OCI-LY7 (cell line): ENCODE measurements around the gene FCRL2. TPM values are rescaled to one million over a fixed set of nuclear protein-coding genes. Genes with fewer than 3 reads are reported as not detected.

Experiments
- BruUV-seq: library from RNA; stranded (reverse); fragments of 400-500 nt; replicated peaks from 2 replicates; lab custom pipeline; 2021; lab: Mats Ljungman, UMichigan
- CTCF ChIA-PET: fragments of 300-600 bp; sonication (Branson Sonifier 250); formaldehyde crosslinking; loops from one replicate; lab custom pipeline; 2022; ENCODE audit warnings: antibody characterized with exemption; ENCODE audit not compliant: unreplicated experiment; lab: Charles Lee
- POLR2A ChIA-PET: fragments of 300-600 bp; sonication (Branson Sonifier 250); formaldehyde crosslinking; loops from one replicate; lab custom pipeline; 2022; ENCODE audit warnings: antibody characterized with exemption; lab: Charles Lee
- DNase-seq: peaks from one replicate; pipeline ENCODE4 v3.0.0-alpha.2; 2015; ENCODE audit warnings: low spot score
- H2AFZ ChIP-seq: fragments of 200-600 bp; sonication (generic), shearing (Covaris generic); 2 replicates; pipeline ENCODE4 v1.6.1; 2014; ENCODE audit warnings: mild to moderate bottlenecking, antibody characterized with exemption, low read length, moderate library complexity
- H3K27ac ChIP-seq: fragments of 200-600 bp; sonication (generic); 2 replicates; pipeline ENCODE4 v1.5.1; 2014; ENCODE audit warnings: mixed run types, low read depth, mild to moderate bottlenecking, moderate library complexity, low read length, inconsistent platforms; ENCODE audit not compliant: poor library complexity, severe bottlenecking
- H3K36me3 ChIP-seq: fragments of 200-600 bp; sonication (generic); 2 replicates; pipeline ENCODE4 v1.6.1; 2014; ENCODE audit warnings: mild to moderate bottlenecking, antibody characterized with exemption, low read length, moderate library complexity, mixed read lengths; ENCODE audit not compliant: insufficient read depth
- H3K4me1 ChIP-seq: fragments of 200-600 bp; sonication (generic); 2 replicates; pipeline ENCODE4 v1.5.1; 2014; ENCODE audit warnings: mild to moderate bottlenecking, low read length; ENCODE audit not compliant: insufficient read depth, poor library complexity, severe bottlenecking
- H3K4me2 ChIP-seq: fragments of 200-600 bp; sonication (generic); 2 replicates; pipeline ENCODE4 v1.6.1; 2014; ENCODE audit warnings: mild to moderate bottlenecking, low read length
- H3K4me3 ChIP-seq: fragments of 200-600 bp; sonication (generic); 2 replicates; pipeline ENCODE4 v1.5.1; 2014; ENCODE audit warnings: mild to moderate bottlenecking, low read depth, low read length; ENCODE audit not compliant: poor library complexity, severe bottlenecking
- H3K79me2 ChIP-seq: fragments of 200-600 bp; sonication (generic); 2 replicates; pipeline ENCODE4 v1.6.1; 2016; ENCODE audit warnings: low read depth, mild to moderate bottlenecking, low read length, moderate library complexity, mixed read lengths; ENCODE audit not compliant: insufficient read depth
- H3K9me2 ChIP-seq: fragments of 200-600 bp; sonication (generic); 2 replicates; pipeline ENCODE4 v1.6.1; 2016; ENCODE audit warnings: mild to moderate bottlenecking, low read length, mixed read lengths; ENCODE audit not compliant: insufficient read depth
- H3K9me3 ChIP-seq: fragments of 200-600 bp; sonication (generic); 2 replicates; pipeline ENCODE4 v1.6.1; 2014; ENCODE audit warnings: mild to moderate bottlenecking, mixed run types, low read length, mixed read lengths
- H4K20me1 ChIP-seq: fragments of 200-600 bp; sonication (generic); 2 replicates; pipeline ENCODE4 v1.6.1; 2014; ENCODE audit warnings: mild to moderate bottlenecking, antibody characterized with exemption, low read length, moderate library complexity, mixed read lengths; ENCODE audit not compliant: insufficient read depth
- EZH2phosphoT487 ChIP-seq: fragments of 200-600 bp; sonication (generic); IDR thresholded peaks from 2 replicates; pipeline ENCODE4 v1.6.1; 2018; ENCODE audit warnings: low read depth, borderline replicate concordance, mild to moderate bottlenecking, mixed run types, antibody characterized with exemption, low read length, moderate library complexity, mixed read lengths
- intact Hi-C: fragments of 100-400 bp; cut with micrococcal nuclease; formaldehyde crosslinking; loops from one replicate; pipeline ENCODE4 v1.10.0; 2022; ENCODE audit not compliant: unreplicated experiment
- total RNA-seq, 2 experiments: library from RNA; depleted of rRNA in 1 of 2; stranded (reverse); fragments of >200 nt in 1 of 2; shearing (Covaris generic) in 1 of 2; gene quantifications; 2 replicates each; pipeline ENCODE4 v1.2.3, GENCODE V29; 2014 to 2022
- TF ChIP-seq, protein P1 (sequence below): fragments of 200-600 bp; sonication (generic); conservative IDR thresholded peaks from 2 replicates; pipeline ENCODE4 v1.5.1; 2014; ENCODE audit warnings: mild to moderate bottlenecking, antibody characterized with exemption, low read length, moderate library complexity, mixed read lengths

The FCRL2 gene
- total RNA-seq, 2 experiments from 2014 or later = 6.6 to 11.5 TPM

DNA sequence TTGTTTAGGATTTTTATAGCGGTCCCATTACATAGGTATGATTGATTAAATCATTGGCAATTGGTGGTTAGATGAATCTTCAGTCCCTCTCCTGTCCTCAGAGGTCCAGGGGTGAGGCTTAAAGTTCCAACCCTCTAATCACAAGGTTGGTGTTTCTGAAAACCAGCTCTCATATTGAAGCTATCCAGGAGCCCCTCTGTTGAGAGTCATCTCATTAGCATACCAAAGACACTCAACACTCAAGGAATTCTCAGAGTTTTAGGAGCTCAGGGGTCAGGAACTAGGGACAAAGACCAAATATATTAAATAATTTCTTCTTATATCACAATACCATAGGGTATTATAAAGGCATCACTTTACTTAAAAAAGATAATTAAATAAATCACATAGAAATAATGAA lies 23.3 kb downstream of the FCRL2 start:
- Histone ChIP-seq H3K27ac (no peak overlapping the region), H3K4me3 (no peak overlapping the region), H3K4me2 (no peak overlapping the region), H3K4me1 (peaks cover 8% of the 10 kb centered on the region), H3K9me2 (no peaks in the 10 kb centered on the region), H3K9me3 (peaks cover under 1% of the 10 kb centered on the region; the same call in 1 of the 2 replicates), H3K36me3 (peaks cover under 1% of the 10 kb centered on the region; the same call in 1 of the 2 replicates), H4K20me1 (no peaks in the 10 kb centered on the region), H3K79me2 (no peaks in the 10 kb centered on the region), H2AFZ (no peak overlapping the region)
- BruUV-seq = no TSS peak
- DNase-seq = no peak
- CTCF ChIA-PET = no interaction called here
- intact Hi-C loops = loop anchor here (10.0 kb wide), 1 partner anchor 99 kb away; no protein-coding TSS in a partner anchor
- POLR2A ChIA-PET = no interaction called here
- TF ChIP-seq EZH2phosphoT487 = no peak
- TF ChIP-seq, protein P1, sequence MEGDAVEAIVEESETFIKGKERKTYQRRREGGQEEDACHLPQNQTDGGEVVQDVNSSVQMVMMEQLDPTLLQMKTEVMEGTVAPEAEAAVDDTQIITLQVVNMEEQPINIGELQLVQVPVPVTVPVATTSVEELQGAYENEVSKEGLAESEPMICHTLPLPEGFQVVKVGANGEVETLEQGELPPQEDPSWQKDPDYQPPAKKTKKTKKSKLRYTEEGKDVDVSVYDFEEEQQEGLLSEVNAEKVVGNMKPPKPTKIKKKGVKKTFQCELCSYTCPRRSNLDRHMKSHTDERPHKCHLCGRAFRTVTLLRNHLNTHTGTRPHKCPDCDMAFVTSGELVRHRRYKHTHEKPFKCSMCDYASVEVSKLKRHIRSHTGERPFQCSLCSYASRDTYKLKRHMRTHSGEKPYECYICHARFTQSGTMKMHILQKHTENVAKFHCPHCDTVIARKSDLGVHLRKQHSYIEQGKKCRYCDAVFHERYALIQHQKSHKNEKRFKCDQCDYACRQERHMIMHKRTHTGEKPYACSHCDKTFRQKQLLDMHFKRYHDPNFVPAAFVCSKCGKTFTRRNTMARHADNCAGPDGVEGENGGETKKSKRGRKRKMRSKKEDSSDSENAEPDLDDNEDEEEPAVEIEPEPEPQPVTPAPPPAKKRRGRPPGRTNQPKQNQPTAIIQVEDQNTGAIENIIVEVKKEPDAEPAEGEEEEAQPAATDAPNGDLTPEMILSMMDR = no peak

DNA sequence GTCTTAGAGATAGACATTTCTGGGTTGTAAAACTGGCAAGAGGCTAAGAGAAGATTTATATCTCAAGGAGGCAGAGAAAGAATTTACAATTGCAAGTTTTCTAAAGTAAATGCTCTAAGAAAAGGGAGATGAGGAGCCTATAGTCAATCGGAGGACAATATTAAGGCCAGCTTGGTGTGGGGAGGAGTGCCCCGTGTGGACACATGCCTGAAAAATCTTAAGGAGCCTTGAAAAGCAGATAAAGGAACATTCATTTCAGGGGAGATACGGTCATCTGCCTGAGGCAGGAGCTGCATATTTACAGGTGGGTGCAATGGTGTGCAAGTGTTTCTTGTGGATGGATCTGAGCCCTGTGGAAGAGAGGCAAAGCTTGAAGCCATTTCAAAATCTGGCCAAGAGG lies 25.6 kb downstream of the FCRL2 start:
- intact Hi-C loops = loop anchor here (10.0 kb wide), 1 partner anchor 96 kb away; no protein-coding TSS in a partner anchor
- H3K4me1 ChIP-seq = peaks cover 4% of the 10 kb centered on the region
- H3K9me2 ChIP-seq = no peaks in the 10 kb centered on the region
- POLR2A ChIA-PET = interaction anchor here (2.1 kb wide), 1 partner anchor 11 kb away, joined by 8 read pairs; no protein-coding TSS in a partner anchor
- H3K4me2 ChIP-seq = no peak overlapping the region
- no peak overlapping the region for H3K27ac ChIP-seq
- no peaks in the 10 kb centered on the region; the same call in 1 of the 2 replicates for H3K36me3 ChIP-seq
- BruUV-seq = no TSS peak
- CTCF ChIA-PET = no interaction called here
- DNase-seq = no peak
- no peak overlapping the region for H3K4me3 ChIP-seq
- H3K9me3 ChIP-seq = no peaks in the 10 kb centered on the region
- TF ChIP-seq, protein P1 = peak; percentile 47
- no peak for TF ChIP-seq EZH2phosphoT487
- H4K20me1 ChIP-seq = no peaks in the 10 kb centered on the region
- 0 out of 2 replicates have a peak overlapping the region, but pooled peaks have one; percentile 15 for H2AFZ ChIP-seq
- no peaks in the 10 kb centered on the region for H3K79me2 ChIP-seq

DNA sequence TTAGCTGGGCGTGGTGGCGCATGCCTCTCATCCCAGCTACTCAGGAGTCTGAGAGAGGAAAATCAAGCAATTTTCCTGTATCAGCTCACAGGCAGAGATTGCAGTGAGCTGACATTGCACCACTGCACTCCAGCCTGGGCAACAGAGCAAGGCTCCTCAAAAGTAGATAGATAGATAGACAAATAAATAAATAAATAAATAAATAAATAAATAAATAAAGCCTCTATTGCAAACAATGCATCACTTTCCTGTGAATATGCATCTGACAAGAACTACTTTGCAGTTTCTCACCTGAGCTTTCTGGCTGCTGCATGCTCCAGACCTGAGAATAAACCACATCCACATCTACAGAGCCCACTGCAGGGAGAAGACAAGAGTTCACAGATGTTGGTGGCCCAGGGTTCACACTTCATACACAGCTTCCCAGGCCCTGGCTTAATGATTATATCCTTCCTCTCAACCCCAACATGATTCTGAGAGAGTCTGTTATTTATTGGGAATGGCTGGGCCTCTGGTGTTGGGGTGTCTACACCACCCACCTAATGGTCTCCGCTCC lies 28.6 kb downstream of the FCRL2 start:
- intact Hi-C loops = no loop called here
- no peaks in the 10 kb centered on the region for H3K36me3 ChIP-seq
- H3K27ac ChIP-seq = no peak overlapping the region
- no peak overlapping the region for H3K4me2 ChIP-seq
- TF ChIP-seq EZH2phosphoT487 = no peak
- TF ChIP-seq, protein P1 = no peak
- no peak overlapping the region for H2AFZ ChIP-seq
- H3K9me2 ChIP-seq = no peaks in the 10 kb centered on the region
- no peak overlapping the region for H3K4me3 ChIP-seq
- no TSS peak for BruUV-seq
- no peaks in the 10 kb centered on the region for H4K20me1 ChIP-seq
- peaks cover 4% of the 10 kb centered on the region for H3K4me1 ChIP-seq
- no peaks in the 10 kb centered on the region for H3K9me3 ChIP-seq
- CTCF ChIA-PET = no interaction called here
- POLR2A ChIA-PET = interaction anchor here (0.6 kb wide), 1 partner anchor 15 kb away, joined by 4 read pairs; no protein-coding TSS in a partner anchor
- no peak for DNase-seq
- H3K79me2 ChIP-seq = no peaks in the 10 kb centered on the region
